Memory B cell (primary cell): ENCODE results near the gene MUS81.
A peak's percentile ranks its signal among the peaks of the same experiment; 100 is the strongest.

Source experiments
- ATAC-seq: fragments of 150-1000 bp; cut with Tn5 transposase; 2 replicates; pipeline ENCODE4 v1.10.0; 2021; ENCODE audit warnings: low read depth, mild to moderate bottlenecking, moderate library complexity
- DNase-seq, 2 donors: peaks; one replicate each; pipeline ENCODE4 v3.0.0; 2022; ENCODE audit warnings: low spot score in 2 of 2
- H3K27ac Mint-ChIP-seq: one replicate; pipeline ENCODE4 v1.8.0; 2022; ENCODE audit warnings: mild to moderate bottlenecking, moderate library complexity, mixed read lengths
- H3K27me3 Mint-ChIP-seq: one replicate; pipeline ENCODE4 v1.8.0; 2022; ENCODE audit warnings: mixed read lengths
- H3K36me3 Mint-ChIP-seq: one replicate; pipeline ENCODE4 v1.8.0; 2022; ENCODE audit warnings: mild to moderate bottlenecking, mixed read lengths
- H3K4me1 Mint-ChIP-seq: one replicate; pipeline ENCODE4 v1.8.0; 2022; ENCODE audit warnings: mixed read lengths
- H3K4me3 Mint-ChIP-seq: one replicate; pipeline ENCODE4 v1.8.0; 2022; ENCODE audit warnings: mild to moderate bottlenecking, moderate library complexity, mixed read lengths
- H3K9me3 Mint-ChIP-seq: one replicate; pipeline ENCODE4 v1.8.0; 2022; ENCODE audit warnings: mixed read lengths

Gene MUS81

DNA sequence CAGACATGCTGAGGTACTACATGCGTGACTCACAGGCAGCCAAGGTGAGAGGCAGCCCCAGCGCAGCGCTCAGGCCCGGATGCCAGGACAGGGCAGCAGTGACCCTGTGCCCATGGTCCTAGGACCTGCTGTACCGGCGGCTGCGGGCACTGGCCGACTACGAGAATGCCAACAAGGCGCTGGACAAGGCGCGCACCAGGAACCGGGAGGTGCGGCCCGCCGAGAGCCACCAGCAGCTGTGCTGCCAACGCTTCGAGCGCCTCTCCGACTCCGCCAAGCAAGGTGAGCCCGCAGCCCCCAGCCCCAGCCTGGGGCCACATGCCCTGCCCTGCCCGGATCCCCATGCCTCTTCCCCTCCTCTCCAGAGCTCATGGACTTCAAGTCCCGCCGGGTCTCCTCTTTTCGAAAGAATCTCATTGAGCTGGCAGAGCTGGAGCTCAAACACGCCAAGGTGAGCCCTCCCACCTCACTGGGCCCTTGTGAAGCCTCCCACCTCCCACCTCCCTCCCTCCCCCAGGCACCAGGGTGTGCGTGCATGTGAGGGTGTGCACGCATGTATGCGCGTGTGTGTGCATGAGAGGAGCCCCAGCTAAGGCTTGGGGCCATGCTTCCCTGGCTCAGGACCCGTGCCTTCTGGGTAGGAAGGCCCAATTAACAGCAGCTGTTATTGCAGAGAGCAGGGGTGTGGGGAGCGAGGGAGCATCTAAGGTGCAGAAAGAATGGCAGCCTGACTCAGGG, 7.6 kb upstream of the MUS81 start:
- H3K36me3 Mint-ChIP-seq = peaks cover 22% of the 10 kb centered on the region
- H3K9me3 Mint-ChIP-seq = no peaks in the 10 kb centered on the region
- H3K4me3 Mint-ChIP-seq = no peak overlapping the region
- peaks cover 28% of the 10 kb centered on the region for H3K4me1 Mint-ChIP-seq
- DNase-seq = no peak
- no peak for ATAC-seq
- no peaks in the 10 kb centered on the region for H3K27me3 Mint-ChIP-seq
- no peak overlapping the region for H3K27ac Mint-ChIP-seq

DNA sequence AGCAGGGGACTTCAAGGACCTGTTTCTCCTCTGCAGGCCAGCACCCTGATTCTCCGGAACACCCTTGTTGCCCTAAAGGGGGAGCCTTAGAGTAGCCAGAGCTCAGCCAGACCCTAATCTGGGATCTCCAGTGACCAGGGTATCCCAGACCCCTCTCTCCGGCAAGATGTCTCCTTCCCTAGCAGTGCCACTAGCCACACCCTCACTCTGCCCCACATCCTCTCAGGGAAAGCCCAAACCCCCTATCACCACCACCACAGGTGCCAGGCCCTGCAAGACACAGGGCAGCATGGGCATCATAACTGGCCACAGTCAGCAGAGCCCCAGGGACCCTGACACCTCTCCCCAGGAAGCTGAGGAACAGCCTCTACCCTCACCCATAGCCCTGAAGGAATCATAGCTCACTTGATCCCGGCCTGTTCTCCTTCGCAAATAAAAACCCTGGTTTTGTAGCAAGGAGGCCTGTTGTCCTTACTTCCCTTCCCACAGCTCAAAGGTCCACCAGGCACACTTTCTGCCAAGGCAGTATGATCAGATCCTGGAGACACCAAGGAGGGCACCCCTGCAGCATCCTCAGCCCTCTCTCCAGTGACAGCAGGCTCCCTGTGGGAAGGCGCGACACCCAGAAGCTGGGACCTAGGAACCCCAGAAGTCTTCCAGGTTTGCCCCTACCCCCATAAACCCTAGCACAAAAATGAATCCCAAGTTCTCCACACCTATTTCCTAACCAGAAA, 6.8 kb upstream of the MUS81 start:
- DNase-seq = no peak
- ATAC-seq = no peak
- Mint-ChIP-seq H3K4me3 (no peak overlapping the region), H3K27ac (no peak overlapping the region), H3K36me3 (peaks cover 22% of the 10 kb centered on the region), H3K4me1 (peaks cover 28% of the 10 kb centered on the region), H3K27me3 (no peaks in the 10 kb centered on the region), H3K9me3 (no peaks in the 10 kb centered on the region)

DNA sequence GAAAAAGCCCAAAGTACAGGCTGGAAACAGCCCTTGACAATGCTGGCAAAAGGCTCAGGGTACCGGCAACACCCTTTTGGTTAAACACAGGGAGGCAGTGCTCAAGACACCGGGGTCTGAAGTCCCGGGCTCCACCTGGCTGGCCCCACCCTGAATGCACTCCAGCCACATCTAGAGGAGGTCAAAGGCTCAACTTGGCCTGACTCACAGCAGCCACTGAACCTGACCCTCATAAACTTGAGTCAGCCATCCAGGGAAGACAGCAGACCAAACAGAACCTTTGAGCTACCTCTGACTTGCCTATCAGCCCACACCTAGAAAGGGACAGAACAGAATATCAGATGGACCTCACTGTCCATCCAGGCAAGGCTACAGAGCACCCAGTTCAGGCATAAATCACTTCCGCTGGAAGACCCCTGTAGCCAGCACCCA, 6.1 kb upstream of the MUS81 start:
- no peak for DNase-seq
- no peaks in the 10 kb centered on the region for H3K9me3 Mint-ChIP-seq

DNA sequence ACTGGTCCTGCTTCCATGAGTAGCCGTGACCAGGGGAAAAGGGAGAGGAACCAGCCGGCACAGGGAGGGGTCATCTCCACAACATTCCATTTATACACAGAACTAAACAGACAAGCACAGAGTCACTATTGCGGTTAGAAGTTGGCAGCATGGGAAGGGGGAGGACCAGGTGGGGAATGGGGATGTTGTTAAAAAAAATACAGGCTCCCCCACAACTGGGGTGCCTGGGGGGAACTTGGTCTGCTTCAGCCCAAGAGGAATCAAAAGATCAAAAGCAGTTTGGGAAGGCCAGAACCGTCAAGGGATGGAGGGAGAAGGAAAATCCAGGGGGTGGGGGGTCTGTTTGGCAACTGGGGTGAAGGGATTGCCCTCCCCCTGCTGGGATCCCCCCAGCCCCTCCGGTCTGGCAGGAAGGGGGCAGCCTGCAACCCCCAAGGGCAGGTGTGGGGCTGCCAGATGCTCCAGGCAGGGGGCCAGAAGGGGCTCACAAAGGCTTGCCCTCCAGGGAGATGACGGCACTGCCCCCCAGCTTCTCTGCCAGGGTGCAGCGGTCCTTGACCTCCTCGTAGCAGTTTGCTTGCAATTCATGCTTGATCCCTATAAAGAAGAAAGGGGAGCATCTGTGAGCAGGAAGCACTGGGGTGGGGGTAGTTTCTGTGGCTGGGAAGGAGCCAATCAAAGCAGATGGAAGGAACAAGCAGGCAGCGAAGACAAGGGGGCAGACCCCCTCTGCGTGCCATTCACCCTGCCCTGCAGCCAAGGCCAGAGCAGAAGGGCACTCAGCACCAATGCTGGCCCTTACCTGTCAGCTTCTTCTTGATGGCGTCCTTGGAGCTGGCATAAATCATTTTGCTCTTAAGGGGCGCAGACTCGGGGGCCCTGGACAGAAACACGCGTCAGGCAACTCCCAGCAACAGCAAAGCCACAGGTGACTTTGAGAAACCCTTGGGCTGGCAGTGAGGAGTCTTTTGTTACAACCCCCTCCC, 5.1 kb upstream of the MUS81 start:
- Mint-ChIP-seq H3K4me1 (peaks cover 38% of the 10 kb centered on the region), H3K27me3 (no peaks in the 10 kb centered on the region), H3K36me3 (peaks cover 22% of the 10 kb centered on the region), H3K4me3 (peak overlapping the region; percentile 46), H3K27ac (peak overlapping the region; percentile 24), H3K9me3 (no peaks in the 10 kb centered on the region)
- ATAC-seq (no peak), DNase-seq (no peak)

More for the DNA sequence above, 6.1 kb upstream of the MUS81 start:
- Mint-ChIP-seq H3K4me3 (peak overlapping the region; percentile 64), H3K27ac (peak overlapping the region; percentile 24), H3K27me3 (no peaks in the 10 kb centered on the region), H3K36me3 (peaks cover 22% of the 10 kb centered on the region), H3K4me1 (peaks cover 34% of the 10 kb centered on the region)
- no peak for ATAC-seq

DNA sequence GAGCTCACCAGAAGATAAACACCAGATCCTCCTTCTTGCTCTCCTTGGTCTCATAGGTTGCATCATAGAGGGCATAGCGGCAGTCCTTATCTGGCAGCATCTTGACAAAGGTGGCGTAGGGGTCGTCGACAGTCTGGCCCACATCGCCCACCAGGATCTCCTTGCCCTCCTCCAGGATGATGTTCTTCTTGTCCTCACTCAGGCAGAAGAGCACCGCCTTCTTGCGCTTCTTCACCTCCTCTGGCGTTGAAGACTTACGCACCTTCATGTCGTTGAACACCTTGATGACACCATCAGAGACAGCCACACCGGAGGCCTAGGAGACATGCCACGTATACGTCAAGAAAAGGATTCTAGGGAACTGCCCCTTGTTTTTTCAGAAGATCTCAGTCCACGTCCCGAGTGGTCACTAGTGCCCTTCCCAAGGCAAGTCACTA, 4.3 kb upstream of the MUS81 start:
- ATAC-seq = no peak

DNA sequence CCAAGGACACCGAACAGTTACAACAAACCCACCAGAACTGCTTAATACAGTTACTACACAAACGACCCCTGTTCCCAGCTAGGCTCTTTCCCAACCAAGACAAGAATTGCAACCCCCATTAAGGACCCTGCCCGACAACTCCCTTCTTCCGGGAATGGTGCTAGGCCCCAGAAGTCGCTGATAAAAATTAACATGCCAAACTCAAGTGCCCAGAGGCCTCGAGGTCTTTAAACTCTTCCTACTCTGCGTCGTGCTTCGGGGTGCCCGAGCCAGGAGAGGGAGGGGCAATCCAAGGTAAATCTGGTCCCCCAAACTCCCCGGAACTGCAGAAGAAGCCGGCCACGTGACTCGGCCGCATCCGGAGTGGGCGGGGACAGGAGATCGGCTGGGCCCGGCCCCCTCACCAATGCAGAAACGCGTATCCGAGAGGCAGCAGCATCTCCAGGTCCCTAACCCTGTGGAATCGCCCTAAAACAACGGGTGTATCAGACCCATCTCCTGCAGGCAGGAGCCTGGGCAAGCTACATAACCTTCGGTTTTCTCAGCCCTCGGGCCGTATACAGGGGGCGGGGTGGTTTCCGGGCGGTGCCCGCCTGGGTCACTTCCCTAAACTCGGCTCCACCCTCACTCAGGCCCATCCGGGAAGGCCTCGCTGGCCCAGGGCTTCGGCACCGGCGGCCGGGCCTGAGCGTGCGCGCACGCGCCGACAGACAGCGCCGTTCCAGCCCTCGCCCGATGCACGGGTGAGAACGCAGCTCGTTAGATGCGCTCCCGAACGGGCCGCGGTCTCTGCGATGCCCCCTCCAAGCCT, 3.3 kb upstream of the MUS81 start:
- Mint-ChIP-seq H3K4me1 (peaks cover 40% of the 10 kb centered on the region), H3K27ac (peak overlapping the region; percentile 91), H3K4me3 (peak overlapping the region; percentile 89), H3K9me3 (no peaks in the 10 kb centered on the region), H3K27me3 (no peaks in the 10 kb centered on the region), H3K36me3 (peaks cover 19% of the 10 kb centered on the region)
- ATAC-seq (peak; percentile 23), DNase-seq (peak; percentile 63 to 81)

More for the DNA sequence above, 4.3 kb upstream of the MUS81 start:
- H3K4me1 Mint-ChIP-seq = peaks cover 41% of the 10 kb centered on the region
- peak overlapping the region; percentile 91 for H3K27ac Mint-ChIP-seq
- peak overlapping the region; percentile 89 for H3K4me3 Mint-ChIP-seq
- peaks cover 22% of the 10 kb centered on the region for H3K36me3 Mint-ChIP-seq
- DNase-seq = no peak
- H3K9me3 Mint-ChIP-seq = no peaks in the 10 kb centered on the region
- H3K27me3 Mint-ChIP-seq = no peaks in the 10 kb centered on the region

DNA sequence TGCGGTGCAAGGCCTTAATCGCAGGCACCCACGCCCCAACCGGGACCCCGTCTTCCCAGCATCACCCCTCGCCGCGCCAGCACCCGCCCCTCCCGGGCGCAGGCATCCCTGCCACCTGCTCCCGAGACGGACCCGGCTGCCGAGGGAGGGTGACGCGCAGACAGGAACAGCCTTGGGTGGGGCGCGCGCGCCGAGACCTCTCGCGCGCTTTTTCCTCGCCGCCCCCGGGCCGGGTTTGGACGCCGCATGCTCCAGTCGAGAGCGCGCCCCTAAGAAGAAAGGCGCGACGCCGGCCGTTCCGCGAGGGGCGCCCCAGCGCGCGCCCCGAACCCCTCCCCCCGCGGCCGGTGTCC, 2.8 kb upstream of the MUS81 start:
- H3K9me3 Mint-ChIP-seq = no peaks in the 10 kb centered on the region

DNA sequence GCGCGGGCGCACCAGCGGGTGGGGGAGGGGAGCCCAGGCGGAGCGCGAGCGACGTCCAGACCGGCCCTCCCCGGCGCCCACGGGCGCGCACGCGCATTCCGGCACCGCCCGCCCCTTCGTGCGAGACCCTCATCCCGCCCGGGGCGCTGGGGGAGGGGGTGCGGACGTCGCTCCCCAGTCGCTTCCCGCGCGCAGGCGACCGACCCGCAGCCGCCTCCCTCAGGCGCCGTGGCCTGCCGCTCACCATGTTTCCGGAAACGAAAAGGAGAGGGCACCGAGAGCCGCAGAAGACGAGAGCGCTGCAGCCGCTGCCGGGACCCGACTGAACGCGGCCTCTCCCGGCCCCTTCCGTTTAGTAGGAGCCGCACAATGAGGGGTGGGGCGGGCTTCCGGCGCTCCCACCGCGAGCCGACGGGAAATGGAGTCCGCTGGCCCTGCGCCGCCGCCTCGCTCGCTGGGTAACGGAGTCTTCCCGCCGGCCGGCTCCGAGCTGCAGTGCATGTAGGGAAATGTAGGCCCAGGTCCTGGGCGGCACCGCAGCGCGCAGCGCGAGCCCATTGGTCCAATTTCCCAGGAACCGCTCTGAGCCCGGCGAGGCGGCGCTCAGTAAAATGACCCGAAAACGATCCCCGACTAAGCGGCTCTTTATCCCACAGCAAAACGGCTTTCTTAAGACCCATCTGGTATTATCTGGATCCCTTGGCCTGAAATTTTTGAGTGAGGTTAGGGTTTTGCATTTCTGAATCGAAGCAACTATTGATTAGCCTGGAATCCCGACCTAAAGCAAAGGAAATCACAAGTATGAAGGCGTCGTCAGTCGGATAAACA, 2.2 kb upstream of the MUS81 start, which contains the start of gene CFL1:
Gene CFL1, minus strand, starts transcription at position 328 of the 828 bp plus-strand sequence. Its CDS starts 81 bp downstream, at position 247.
- Mint-ChIP-seq H3K27me3 (no peaks in the 10 kb centered on the region), H3K4me1 (peaks cover 42% of the 10 kb centered on the region), H3K36me3 (peaks cover 21% of the 10 kb centered on the region), H3K4me3 (peak within 1 kb of the TSS; percentile 95), H3K27ac (peak within 1 kb of the TSS; percentile 91), H3K9me3 (no peaks in the 10 kb centered on the region)
- DNase-seq = peak; percentile 88 to 95
- peak; percentile 66 for ATAC-seq

More for the DNA sequence above, 2.8 kb upstream of the MUS81 start:
- ATAC-seq (peak; percentile 5), DNase-seq (peak in 1 of 2 donors; percentile 68)
- Mint-ChIP-seq H3K36me3 (peaks cover 16% of the 10 kb centered on the region), H3K27ac (peak overlapping the region; percentile 91), H3K27me3 (no peaks in the 10 kb centered on the region), H3K4me3 (peak overlapping the region; percentile 89), H3K4me1 (peaks cover 36% of the 10 kb centered on the region)

DNA sequence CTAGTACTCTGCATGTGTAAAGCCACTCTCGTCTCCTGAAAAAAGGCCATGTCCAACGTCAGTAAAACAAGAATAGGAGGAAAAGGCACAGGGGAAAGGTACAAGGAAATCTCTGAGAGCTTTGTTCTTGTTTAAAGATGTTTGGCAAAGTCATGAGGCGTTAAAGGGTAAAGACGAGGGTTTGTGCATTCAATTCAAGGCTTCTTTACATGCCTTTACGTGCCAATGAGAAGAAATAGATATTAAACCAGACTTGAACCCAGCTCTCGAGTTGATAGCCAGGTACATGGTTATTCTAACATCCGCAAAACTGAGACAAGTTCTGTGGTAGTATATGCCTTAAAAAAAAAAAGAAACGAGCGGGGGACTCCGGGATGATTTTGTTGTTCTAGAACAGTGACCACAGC, 1.5 kb upstream of the MUS81 start:
- no peaks in the 10 kb centered on the region for H3K27me3 Mint-ChIP-seq
- H3K36me3 Mint-ChIP-seq = peaks cover 21% of the 10 kb centered on the region
- peak overlapping the region; percentile 95 for H3K4me3 Mint-ChIP-seq
- ATAC-seq = no peak
- peak overlapping the region; percentile 88 for H3K27ac Mint-ChIP-seq
- no peaks in the 10 kb centered on the region for H3K9me3 Mint-ChIP-seq
- no peak for DNase-seq
- peaks cover 37% of the 10 kb centered on the region for H3K4me1 Mint-ChIP-seq

DNA sequence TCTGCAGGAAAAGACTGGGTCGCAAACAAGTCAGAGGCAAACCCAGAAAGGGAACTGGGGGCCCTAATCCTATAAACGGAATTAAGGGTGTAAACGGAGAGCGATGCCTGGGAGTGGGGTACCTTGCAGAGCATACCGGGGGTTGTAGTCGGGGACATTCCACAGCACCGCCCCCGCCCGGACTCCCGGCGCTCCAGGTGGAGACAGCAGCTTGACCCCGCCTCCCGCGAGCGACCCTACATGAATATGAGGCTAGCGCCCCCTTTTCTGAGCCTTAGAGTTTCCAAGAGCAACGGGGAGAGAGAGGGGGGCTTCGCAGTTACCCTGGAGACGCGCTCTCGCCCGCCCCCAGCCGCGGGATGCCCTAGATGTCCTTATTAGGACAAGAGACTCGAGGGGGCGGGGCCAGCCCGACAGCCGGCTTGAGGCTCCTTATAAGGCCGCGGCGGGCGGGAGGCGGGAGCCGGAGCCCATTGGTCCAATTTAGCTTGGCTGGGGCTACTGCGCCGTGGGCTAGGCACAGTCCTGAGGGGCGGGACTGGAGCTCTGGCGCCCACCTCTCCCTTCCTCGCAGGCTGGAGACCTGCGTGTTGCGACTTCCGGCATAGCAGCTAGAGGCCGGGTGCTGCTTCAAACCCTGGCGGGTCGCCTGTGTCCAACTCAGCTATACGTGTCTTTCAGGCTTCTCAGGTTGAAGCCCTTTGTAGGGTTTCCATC, 980 bp upstream of the MUS81 start:
- Mint-ChIP-seq H3K9me3 (no peaks in the 10 kb centered on the region), H3K36me3 (peaks cover 22% of the 10 kb centered on the region), H3K27ac (peak overlapping the region; percentile 88), H3K4me1 (peaks cover 35% of the 10 kb centered on the region), H3K27me3 (no peaks in the 10 kb centered on the region), H3K4me3 (peak overlapping the region; percentile 95)
- peak; percentile 80 to 90 for DNase-seq
- ATAC-seq = peak; percentile 51

DNA sequence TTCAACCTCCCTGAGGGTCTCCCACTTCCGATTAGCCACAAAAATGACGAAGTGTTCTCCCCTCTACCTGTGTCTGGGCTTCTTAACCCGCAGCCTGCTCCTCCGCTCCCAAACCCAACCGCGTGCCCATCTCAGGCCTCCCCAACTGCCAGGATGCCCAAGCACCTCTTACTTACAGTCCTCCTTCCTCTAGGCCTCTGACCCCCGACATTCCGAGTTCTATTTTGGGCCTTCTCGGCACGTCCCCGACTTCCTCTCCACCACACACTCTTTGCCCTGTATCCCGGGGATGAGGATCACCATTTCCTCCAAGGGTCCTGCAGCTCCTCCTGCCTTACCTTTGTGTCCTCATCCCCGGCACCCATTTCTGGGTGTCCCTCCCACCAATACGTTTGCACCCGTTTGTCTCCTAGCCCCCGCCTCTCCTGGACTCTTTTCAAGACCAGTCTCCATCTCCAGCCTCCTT, 388 bp upstream of the MUS81 start:
- Mint-ChIP-seq H3K36me3 (peaks cover 18% of the 10 kb centered on the region), H3K4me3 (peak overlapping the region; percentile 95), H3K27me3 (no peaks in the 10 kb centered on the region), H3K4me1 (peaks cover 29% of the 10 kb centered on the region), H3K27ac (peak overlapping the region; percentile 88), H3K9me3 (no peaks in the 10 kb centered on the region)
- DNase-seq (no peak), ATAC-seq (no peak)

DNA sequence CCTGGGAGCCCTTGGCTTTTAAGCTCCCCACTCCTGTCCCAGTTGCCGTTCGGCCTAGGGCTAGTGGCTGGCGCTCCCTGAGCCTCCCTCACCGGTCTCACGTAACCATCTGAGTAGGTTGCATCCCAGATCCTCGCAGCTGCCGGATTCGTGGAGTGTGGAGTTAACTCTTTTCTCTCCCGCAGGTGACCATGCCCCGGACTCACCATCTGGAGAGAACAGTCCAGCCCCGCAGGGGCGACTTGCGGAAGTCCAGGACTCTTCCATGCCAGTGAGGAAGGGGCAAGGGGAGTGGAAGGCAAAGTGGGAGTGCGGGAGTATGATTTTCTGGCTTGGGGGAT, 902 bp downstream of the MUS81 start:
- Mint-ChIP-seq H3K4me3 (peak overlapping the region; percentile 95), H3K36me3 (peaks cover 20% of the 10 kb centered on the region), H3K27ac (peak overlapping the region; percentile 88), H3K9me3 (no peaks in the 10 kb centered on the region), H3K27me3 (no peaks in the 10 kb centered on the region), H3K4me1 (peaks cover 25% of the 10 kb centered on the region)
- DNase-seq (no peak), ATAC-seq (no peak)
